Mesodermal cell (in vitro differentiated cells): Measurements from ENCODE around the gene CHRND.

ENCODE experiments used
- H3K27ac ChIP-seq: 2 replicates; pipeline ENCODE4 v1.7.0; 2013; ENCODE audit warnings: mild to moderate bottlenecking, low read depth, low read length, moderate library complexity; ENCODE audit not compliant: severe bottlenecking
- H3K36me3 ChIP-seq: 2 replicates; pipeline ENCODE4 v1.7.1; 2013; ENCODE audit warnings: mild to moderate bottlenecking, low read length, moderate library complexity; ENCODE audit not compliant: control insufficient read depth, insufficient read depth
- H3K4me1 ChIP-seq: one replicate; pipeline ENCODE4 v1.7.1; 2013; ENCODE audit warnings: mild to moderate bottlenecking, low read length; ENCODE audit not compliant: insufficient read depth, control insufficient read depth, poor library complexity, severe bottlenecking
- H3K4me3 ChIP-seq: 2 replicates; pipeline ENCODE4 v1.7.0; 2013; ENCODE audit warnings: low read length, control low read depth, mild to moderate bottlenecking; ENCODE audit not compliant: insufficient read depth, poor library complexity, severe bottlenecking; ENCODE audit errors: extremely low read depth
- H3K9me3 ChIP-seq: 2 replicates; pipeline ENCODE4 v1.7.1; 2013; ENCODE audit warnings: mild to moderate bottlenecking, low read length, moderate library complexity; ENCODE audit not compliant: control insufficient read depth
- WGBS, 2 experiments: methylation state at CpG; one replicate each; pipeline ENCODE4 v1.1.5; 2013; ENCODE audit warnings: missing lambda C conversion rate in 2 of 2; ENCODE audit not compliant: insufficient coverage in 2 of 2; 5-methylcytosine and 5-hydroxymethylcytosine counted together

The CHRND gene

GRCh38 chr2:232511336-232511890 lies 14.5 kb upstream of the CHRND start:
- WGBS, 2 experiments: 86% methylated on average over 8 to 10 of the region's 11 CpGs
- Histone ChIP-seq H3K36me3 (no peaks in the 10 kb centered on the region), H3K9me3 (no peaks in the 10 kb centered on the region), H3K27ac (no peak overlapping the region), H3K4me3 (no peak overlapping the region), H3K4me1 (no peaks in the 10 kb centered on the region)

GRCh38 chr2:232512602-232513001 lies 13.4 kb upstream of the CHRND start:
- Histone ChIP-seq H3K27ac (no peak overlapping the region), H3K9me3 (no peaks in the 10 kb centered on the region), H3K36me3 (no peaks in the 10 kb centered on the region), H3K4me3 (no peak overlapping the region), H3K4me1 (no peaks in the 10 kb centered on the region)
- 88 to 90% methylated on average over 9 to 10 of the region's 10 CpGs for WGBS, 2 experiments

GRCh38 chr2:232513353-232513752 lies 12.6 kb upstream of the CHRND start:
- Histone ChIP-seq H3K4me1 (no peaks in the 10 kb centered on the region), H3K4me3 (no peak overlapping the region), H3K36me3 (no peaks in the 10 kb centered on the region), H3K27ac (no peak overlapping the region), H3K9me3 (no peaks in the 10 kb centered on the region)
- WGBS, 2 experiments: 69 to 80% methylated on average over 1 to 2 of the region's 5 CpGs

- H3K36me3 ChIP-seq: no peaks in the 10 kb centered on the region
- H3K9me3 ChIP-seq: no peaks in the 10 kb centered on the region
- 89 to 92% methylated on average over 6 to 7 of the region's 7 CpGs for WGBS, 2 experiments
- H3K27ac ChIP-seq: no peak overlapping the region
- H3K4me1 ChIP-seq: no peaks in the 10 kb centered on the region
- H3K4me3 ChIP-seq: no peak overlapping the region
Measured at GRCh38 chr2:232515639-232516038, 10.3 kb upstream of the CHRND start.

GRCh38 chr2:232516551-232516950 lies 9.4 kb upstream of the CHRND start:
- Histone ChIP-seq H3K4me3 (no peak overlapping the region), H3K36me3 (no peaks in the 10 kb centered on the region), H3K4me1 (no peaks in the 10 kb centered on the region), H3K27ac (no peak overlapping the region), H3K9me3 (no peaks in the 10 kb centered on the region)
- 84 to 91% methylated on average over 3 of the region's 3 CpGs for WGBS, 2 experiments

GRCh38 chr2:232518844-232519243 lies 7.1 kb upstream of the CHRND start:
- H3K27ac ChIP-seq: no peak overlapping the region
- peaks cover 6% of the 10 kb centered on the region for H3K4me1 ChIP-seq
- H3K9me3 ChIP-seq: no peaks in the 10 kb centered on the region
- WGBS, 2 experiments: 18 to 33% methylated on average over 4 of the region's 6 CpGs
- H3K4me3 ChIP-seq: no peak overlapping the region
- no peaks in the 10 kb centered on the region for H3K36me3 ChIP-seq

GRCh38 chr2:232519581-232520438 lies 6.2 kb upstream of the CHRND start, which contains the start of gene PRSS56:
TSS of gene PRSS56 (plus strand) at chr2:232520388. CDS start at chr2:232520599, 211 bp downstream.
- no peaks in the 10 kb centered on the region for H3K9me3 ChIP-seq
- no peak within 1 kb of the TSS for H3K27ac ChIP-seq
- H3K36me3 ChIP-seq: no peaks in the 10 kb centered on the region
- peaks cover 6% of the 10 kb centered on the region for H3K4me1 ChIP-seq
- WGBS, 2 experiments: 60 to 68% methylated on average over 6 to 11 of the region's 19 CpGs
- H3K4me3 ChIP-seq: no peak within 1 kb of the TSS

GRCh38 chr2:232520489-232520888 lies 5.5 kb upstream of the CHRND start:
- Histone ChIP-seq H3K9me3 (no peaks in the 10 kb centered on the region), H3K27ac (no peak overlapping the region), H3K4me3 (no peak overlapping the region), H3K36me3 (no peaks in the 10 kb centered on the region), H3K4me1 (peaks cover 6% of the 10 kb centered on the region)
- 67 to 78% methylated on average over 4 to 6 of the region's 15 CpGs for WGBS, 2 experiments

- Histone ChIP-seq H3K4me3 (no peak overlapping the region), H3K27ac (no peak overlapping the region), H3K4me1 (peaks cover 6% of the 10 kb centered on the region), H3K9me3 (no peaks in the 10 kb centered on the region), H3K36me3 (no peaks in the 10 kb centered on the region)
- WGBS, 2 experiments: 87 to 91% methylated on average over 14 of the region's 14 CpGs
Measured at GRCh38 chr2:232521098-232521497, 4.9 kb upstream of the CHRND start.

GRCh38 chr2:232521959-232522622 lies 3.9 kb upstream of the CHRND start:
- peaks cover 6% of the 10 kb centered on the region for H3K4me1 ChIP-seq
- no peaks in the 10 kb centered on the region for H3K9me3 ChIP-seq
- WGBS, 2 experiments: 12 to 18% methylated on average over 45 to 56 of the region's 66 CpGs
- no peaks in the 10 kb centered on the region for H3K36me3 ChIP-seq
- H3K27ac ChIP-seq: no peak overlapping the region
- H3K4me3 ChIP-seq: no peak overlapping the region
